ENCODE results near the gene DTHD1.

DNA sequence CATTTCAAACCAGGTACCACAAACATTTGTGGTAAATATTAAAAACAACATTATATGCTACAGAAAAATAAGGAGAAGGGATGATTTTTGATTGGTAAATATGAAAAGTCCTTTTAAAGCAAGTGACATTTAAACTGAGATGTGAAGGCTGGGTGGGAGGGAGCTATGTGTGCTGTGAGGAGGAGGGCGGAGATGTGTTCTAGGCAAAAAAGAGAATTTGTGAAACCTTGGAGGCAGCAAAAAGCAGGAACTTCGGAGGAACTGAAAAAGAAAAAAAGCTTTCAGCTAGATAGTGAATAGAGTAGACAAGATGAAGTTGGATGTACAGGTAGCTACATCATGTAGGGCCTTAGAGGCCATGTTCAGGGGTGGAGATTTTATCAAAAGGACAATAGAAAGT, 27.0 kb upstream of the DTHD1 start:
- no peak for TF ChIP-seq CTCF (IDR thresholded peaks at IDR 0.05)
- TF ChIP-seq POLR2AphosphoS5 (IDR thresholded peaks at IDR 0.05), result no peak
- no peak for TF ChIP-seq POLR2A (IDR thresholded peaks at IDR 0.05)
- no peak for TF ChIP-seq EP300 (IDR thresholded peaks at IDR 0.05)

Data from sigmoid colon (tissue), 4 donors.